ENCODE measurements around the gene AGXT2.

AGXT2 gene

DNA sequence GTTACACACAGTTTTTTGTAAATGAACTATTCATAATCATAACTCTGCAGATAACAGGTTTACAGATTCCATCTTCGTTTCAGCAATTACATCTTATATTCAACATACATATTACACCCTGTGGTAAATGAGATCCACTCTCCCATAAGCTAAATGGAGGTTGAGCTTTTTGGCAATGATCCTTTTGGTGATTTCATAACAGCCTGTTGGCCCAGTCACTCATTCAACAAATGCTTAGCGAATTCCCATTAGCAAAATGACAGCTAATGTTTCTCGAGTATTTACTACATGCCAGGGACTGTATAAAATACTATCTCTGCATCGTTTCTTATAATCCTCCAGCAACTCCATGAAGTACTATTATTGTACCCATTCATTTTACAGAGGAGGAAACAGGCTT lies 25.4 kb upstream of the AGXT2 start:
- in situ Hi-C loops (cut with HindIII; ENCODE audit: low pct_unique_long_range_greater_than_20kb, low sequenced_read_pairs): no loop called here
- TF ChIP-seq JUND (IDR thresholded peaks at IDR 0.05; ENCODE audit: low read depth): no peak
- DNase-seq (ENCODE audit: low read depth in 1 of 2, low spot score in 1 of 2): no peak

DNA sequence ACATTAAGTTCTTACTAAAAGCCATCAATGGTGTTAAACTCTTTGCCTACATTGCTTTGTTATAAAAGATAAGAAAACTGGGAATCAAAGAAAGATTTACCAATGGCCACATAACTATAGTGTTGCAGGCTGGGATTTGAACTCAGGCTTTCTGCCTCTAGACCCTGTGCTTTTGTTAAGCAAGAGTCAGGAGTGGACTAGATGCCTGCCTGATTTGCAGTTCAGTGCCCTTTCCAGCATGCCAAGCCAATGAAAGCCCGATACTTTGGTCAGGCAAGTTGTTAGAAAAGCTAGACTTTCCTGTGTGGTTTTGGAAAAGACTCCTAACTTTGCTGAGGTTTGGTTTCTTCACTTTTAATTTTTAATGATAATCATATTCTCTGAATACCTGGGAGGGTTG lies 21.4 kb upstream of the AGXT2 start:
- DNase-seq (ENCODE audit: low read depth in 1 of 2, low spot score in 1 of 2): no peak
- TF ChIP-seq JUND (IDR thresholded peaks at IDR 0.05; ENCODE audit: low read depth): no peak
- in situ Hi-C loops (cut with HindIII; ENCODE audit: low pct_unique_long_range_greater_than_20kb, low sequenced_read_pairs): no loop called here

DNA sequence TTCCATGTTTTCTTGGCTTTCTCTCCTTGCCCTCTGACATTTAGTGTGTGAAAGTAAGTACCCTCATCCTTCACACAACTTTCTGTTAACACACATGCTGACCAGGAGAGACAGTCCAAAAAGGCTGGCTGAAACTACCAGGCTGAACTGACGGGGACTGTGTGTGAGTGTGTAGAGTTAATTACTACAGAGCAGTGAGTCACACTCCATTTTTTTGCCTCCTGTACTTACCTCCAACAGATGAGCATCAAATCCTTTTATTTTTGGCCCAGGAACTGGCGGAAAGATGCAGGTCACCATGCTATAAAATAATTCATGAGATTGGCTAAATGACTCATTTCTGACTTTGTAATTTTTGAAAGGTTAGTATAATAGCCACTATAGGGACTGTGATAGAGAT lies 20.2 kb upstream of the AGXT2 start:
- TF ChIP-seq JUND (IDR thresholded peaks at IDR 0.05; ENCODE audit: low read depth): no peak
- in situ Hi-C loops (cut with HindIII; ENCODE audit: low pct_unique_long_range_greater_than_20kb, low sequenced_read_pairs): no loop called here
- no peak for DNase-seq (ENCODE audit: low read depth in 1 of 2, low spot score in 1 of 2)

DNA sequence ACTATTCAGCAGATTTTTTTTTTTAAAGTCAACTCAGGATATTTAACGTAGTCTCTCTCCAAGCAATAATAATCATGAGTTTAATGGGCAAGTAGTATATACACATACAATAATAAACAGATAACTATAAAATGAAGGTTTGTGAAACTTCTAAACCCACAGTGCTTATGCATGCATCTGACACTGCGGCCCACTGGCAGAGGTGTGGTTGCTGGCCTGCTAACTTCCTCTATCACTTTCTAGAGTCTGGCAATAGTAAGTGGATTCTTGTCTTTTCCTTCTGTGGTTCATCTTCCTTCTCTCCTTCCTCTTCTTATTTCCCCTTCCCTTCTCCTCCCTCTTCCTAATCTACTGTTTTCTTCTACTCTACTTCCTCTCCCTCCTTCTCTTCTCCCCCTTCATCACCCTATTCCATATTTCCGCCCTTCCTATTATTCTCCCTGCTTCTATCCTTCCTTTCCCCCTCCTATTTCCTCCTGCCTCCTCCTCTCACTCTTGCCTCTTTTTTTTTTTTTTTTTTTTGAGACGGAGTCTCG lies 18.6 kb upstream of the AGXT2 start:
- DNase-seq (ENCODE audit: low read depth in 1 of 2, low spot score in 1 of 2): no peak
- in situ Hi-C loops (cut with HindIII; ENCODE audit: low pct_unique_long_range_greater_than_20kb, low sequenced_read_pairs): no loop called here
- TF ChIP-seq JUND (IDR thresholded peaks at IDR 0.05; ENCODE audit: low read depth): no peak

DNA sequence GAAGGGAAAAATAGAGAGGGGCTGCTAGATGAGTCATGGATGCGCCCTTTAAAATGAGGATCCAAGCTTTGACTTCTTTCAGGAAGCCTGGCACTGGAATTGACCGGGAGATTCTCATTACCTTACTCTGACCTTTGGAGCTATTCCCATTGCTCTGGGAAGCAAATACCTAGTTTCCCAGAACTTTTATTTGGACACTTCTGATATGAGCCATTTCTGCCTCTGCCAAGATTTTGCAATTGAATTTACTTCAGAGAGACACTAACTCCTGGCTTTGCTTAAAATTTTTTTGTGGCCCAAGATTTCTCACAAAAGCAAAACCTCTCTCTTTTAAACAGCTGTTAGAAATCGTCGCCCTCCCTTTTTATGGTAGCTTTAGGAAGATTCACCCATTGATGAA lies 15.7 kb upstream of the AGXT2 start:
- TF ChIP-seq JUND (IDR thresholded peaks at IDR 0.05; ENCODE audit: low read depth): no peak
- in situ Hi-C loops (cut with HindIII; ENCODE audit: low pct_unique_long_range_greater_than_20kb, low sequenced_read_pairs): no loop called here
- DNase-seq (ENCODE audit: low read depth in 1 of 2, low spot score in 1 of 2): no peak

DNA sequence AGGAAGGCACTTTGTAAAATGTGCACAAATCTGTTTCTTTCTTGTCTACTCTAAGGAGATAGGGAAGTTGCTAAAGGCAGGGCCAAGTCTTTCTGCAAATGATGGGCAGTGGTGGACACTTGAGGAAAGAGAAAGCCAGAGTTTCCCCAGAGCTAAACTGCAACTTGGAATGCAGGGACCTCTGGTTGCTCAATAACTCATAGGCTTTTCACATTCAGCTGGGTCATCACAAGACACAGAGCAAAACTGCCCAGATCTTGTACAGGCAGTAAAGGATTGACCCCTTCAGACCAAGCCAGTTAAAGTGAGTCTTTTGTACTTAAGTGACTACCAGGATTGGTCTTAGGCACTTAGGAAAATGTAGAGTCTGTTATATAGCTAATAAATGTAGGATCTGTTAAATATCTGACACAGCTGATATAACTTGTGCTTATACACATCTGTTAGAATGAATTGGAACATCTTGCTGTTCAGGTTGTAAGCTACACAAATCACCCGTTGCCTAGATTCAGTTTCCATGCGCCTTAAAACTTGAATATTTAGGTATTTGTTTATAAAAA lies 13.5 kb upstream of the AGXT2 start:
- TF ChIP-seq JUND (IDR thresholded peaks at IDR 0.05; ENCODE audit: low read depth): no peak
- in situ Hi-C loops (cut with HindIII; ENCODE audit: low pct_unique_long_range_greater_than_20kb, low sequenced_read_pairs): no loop called here
- no peak for DNase-seq (ENCODE audit: low read depth in 1 of 2, low spot score in 1 of 2)

DNA sequence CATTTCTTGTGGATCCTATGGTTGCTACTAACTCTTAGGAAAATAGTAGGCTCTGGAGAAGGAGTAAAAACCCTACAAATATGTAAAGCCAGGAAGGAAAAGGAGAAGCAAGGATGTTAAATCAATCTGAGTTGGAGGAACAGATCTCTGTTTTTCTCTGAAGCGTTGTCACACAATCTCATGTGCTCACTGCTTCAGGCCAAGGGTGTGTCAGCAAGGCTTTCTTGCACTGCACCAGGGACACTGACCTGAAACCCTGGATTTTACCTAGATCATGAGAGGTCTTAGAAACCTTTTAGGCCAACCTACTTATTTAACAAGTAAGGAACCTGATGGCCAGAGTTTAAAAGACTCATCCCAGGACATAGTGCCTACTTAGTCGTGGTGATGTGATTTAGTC lies 12.5 kb upstream of the AGXT2 start:
- in situ Hi-C loops (cut with HindIII; ENCODE audit: low pct_unique_long_range_greater_than_20kb, low sequenced_read_pairs): no loop called here
- TF ChIP-seq JUND (IDR thresholded peaks at IDR 0.05; ENCODE audit: low read depth): no peak
- DNase-seq (ENCODE audit: low read depth in 1 of 2, low spot score in 1 of 2): no peak

DNA sequence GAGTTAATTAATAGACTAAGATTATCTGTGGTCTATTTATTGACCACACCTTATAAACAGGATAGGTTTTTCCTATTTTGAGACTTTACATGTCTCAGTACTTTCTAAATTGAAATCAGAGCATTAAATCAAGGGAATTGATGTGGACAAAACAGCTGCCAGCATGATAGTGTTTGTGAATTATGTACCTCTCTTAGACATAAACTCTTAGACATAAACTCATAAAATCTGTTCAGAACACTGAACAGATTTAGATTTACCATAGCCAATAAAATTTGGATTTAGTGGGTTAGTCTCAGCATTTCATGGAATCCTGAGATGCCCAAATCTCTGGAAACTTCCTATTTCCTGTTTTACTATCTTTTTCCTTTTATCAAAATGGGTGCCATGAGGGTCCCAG lies 11.5 kb upstream of the AGXT2 start:
- no peak for DNase-seq (ENCODE audit: low read depth in 1 of 2, low spot score in 1 of 2)
- in situ Hi-C loops (cut with HindIII; ENCODE audit: low pct_unique_long_range_greater_than_20kb, low sequenced_read_pairs): no loop called here
- TF ChIP-seq JUND (IDR thresholded peaks at IDR 0.05; ENCODE audit: low read depth): no peak

DNA sequence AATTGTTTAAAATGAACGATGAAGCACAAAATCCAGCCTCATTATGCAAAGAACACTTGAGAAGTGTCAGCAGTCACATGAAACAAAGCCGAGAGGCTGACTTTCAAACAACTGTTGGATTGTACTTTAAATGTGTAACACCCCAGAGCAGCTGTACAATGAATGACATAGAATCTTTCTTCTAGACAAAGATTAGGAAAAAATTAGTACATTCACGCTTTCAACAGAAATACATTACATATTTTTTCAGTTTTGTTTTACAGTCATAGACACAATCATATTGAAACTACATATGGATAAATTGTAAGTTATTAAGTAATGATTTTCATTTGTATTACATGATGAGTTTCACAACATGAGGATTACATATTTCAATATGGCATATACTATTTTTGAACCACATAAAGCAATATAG lies 10.6 kb upstream of the AGXT2 start:
- DNase-seq (ENCODE audit: low read depth in 1 of 2, low spot score in 1 of 2): no peak
- 0 out of 2 replicates have a peak, but pooled peaks have one; percentile 3 for TF ChIP-seq JUND (IDR thresholded peaks at IDR 0.05; ENCODE audit: low read depth)
- in situ Hi-C loops (cut with HindIII; ENCODE audit: low pct_unique_long_range_greater_than_20kb, low sequenced_read_pairs): no loop called here

DNA sequence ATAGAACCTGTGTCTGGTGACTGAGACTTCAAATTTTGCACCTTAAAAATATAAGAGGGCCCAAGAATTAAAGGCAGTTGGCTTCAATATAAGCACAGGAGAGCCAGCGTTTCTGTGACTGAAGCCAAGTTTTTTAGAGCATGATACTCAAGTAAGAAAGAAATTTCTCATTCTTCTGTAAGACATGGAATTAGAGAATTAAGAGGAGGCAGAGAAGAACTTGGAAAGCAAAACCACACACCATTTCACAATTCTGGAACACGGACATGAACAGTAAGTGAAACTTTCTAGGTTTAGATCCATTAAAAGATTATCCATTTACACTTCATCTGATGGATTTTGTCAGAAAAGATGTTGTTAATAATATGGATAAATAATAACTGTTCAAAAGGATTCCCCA lies 8.9 kb upstream of the AGXT2 start:
- in situ Hi-C loops (cut with HindIII; ENCODE audit: low pct_unique_long_range_greater_than_20kb, low sequenced_read_pairs): no loop called here
- DNase-seq (ENCODE audit: low read depth in 1 of 2, low spot score in 1 of 2): no peak
- no peak for TF ChIP-seq JUND (IDR thresholded peaks at IDR 0.05; ENCODE audit: low read depth)

DNA sequence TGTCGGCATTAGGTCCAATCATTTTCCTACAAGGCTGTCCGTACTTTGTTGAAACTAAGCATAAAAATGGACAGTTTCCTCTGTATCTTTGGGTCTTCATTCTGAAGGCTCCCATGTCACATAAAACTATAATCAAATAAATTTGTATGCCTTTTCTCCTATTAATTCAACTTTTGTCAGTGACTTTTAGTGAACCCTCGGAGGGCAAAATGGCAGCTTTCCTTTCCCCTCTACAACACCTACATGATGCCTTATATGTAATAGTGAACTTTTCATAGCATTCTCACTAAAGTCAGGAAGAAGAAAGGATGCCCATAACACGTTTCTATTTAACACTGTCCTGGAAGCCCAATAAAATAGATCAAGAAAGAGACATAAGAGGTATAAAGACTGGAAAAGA lies 5.1 kb upstream of the AGXT2 start:
- no peak for DNase-seq (ENCODE audit: low read depth in 1 of 2, low spot score in 1 of 2)
- no peak for TF ChIP-seq JUND (IDR thresholded peaks at IDR 0.05; ENCODE audit: low read depth)
- in situ Hi-C loops (cut with HindIII; ENCODE audit: low pct_unique_long_range_greater_than_20kb, low sequenced_read_pairs): no loop called here

DNA sequence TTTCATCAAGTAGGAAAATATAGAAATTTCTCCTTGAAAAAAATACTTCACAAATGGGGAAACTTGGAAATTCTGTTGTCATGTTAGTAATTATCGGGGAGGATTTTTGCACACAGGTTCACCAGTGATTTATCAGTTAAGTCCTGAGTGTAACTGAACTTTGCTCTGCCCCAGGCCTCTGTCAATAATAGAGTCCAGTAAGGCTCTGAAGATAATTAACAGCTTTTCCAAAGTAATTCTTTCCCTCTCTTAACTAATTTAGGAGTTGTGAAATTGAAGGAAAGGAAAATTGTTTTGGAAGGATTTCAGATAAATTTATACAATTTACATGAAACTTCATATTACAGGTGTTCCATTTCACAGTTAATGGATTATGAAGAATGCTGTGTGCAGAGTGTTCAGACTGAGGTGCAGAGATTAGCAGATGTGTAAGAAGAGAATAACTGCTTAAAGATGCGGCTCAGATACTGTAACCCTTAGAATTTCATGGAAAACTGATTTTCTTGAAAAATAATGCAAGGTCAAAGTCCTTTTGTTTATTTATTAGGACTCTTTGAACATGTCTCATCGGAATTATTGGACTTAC lies 2.9 kb upstream of the AGXT2 start:
- TF ChIP-seq JUND (IDR thresholded peaks at IDR 0.05; ENCODE audit: low read depth): no peak
- no peak for DNase-seq (ENCODE audit: low read depth in 1 of 2, low spot score in 1 of 2)
- in situ Hi-C loops (cut with HindIII; ENCODE audit: low pct_unique_long_range_greater_than_20kb, low sequenced_read_pairs): no loop called here

DNA sequence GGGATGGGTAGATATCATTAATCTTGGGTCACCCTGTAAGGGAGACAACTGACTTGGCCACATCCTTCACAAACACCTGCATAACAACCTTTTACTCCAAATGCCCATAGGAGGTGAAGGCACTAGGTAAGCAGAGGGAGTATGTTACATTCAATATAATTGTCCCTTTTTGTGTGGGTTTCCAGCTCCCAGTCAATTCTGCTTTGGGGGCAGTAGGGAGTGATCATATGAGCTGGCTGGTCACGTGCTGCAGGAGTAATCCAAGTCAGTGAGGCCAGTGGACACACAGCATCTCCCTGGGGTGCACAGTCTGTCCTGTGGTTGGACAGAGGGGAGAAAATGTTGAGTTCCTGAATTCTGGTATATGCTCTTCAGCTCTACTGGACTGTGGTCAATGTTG lies 1.2 kb upstream of the AGXT2 start:
- peak in 1 of 2 experiments; percentile 59 for DNase-seq (ENCODE audit: low read depth in 1 of 2, low spot score in 1 of 2)
- TF ChIP-seq JUND (IDR thresholded peaks at IDR 0.05; ENCODE audit: low read depth): 0 out of 2 replicates have a peak, but pooled peaks have one; percentile 0
- in situ Hi-C loops (cut with HindIII; ENCODE audit: low pct_unique_long_range_greater_than_20kb, low sequenced_read_pairs): no loop called here

DNA sequence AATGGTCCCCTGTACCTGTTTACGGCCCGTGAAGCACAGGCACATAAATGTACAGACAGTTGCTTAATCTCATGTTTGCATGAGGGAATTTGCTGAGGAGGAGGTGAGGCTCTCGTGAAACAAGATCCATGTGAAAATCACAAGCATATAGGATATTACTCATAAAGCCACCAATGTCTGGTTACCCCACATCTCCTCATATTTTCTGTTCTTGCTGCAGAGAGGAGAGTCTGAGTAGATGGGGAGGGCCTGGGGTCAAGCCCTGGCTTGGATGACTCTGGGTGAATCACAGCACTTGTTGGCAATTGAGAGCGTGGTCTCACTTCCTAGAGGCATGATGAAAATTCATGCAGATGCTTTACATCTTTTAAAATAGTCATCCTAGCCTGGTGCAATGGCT lies 975 bp downstream of the AGXT2 start:
- in situ Hi-C loops (cut with HindIII; ENCODE audit: low pct_unique_long_range_greater_than_20kb, low sequenced_read_pairs): no loop called here
- no peak for TF ChIP-seq JUND (IDR thresholded peaks at IDR 0.05; ENCODE audit: low read depth)
- DNase-seq (ENCODE audit: low read depth in 1 of 2, low spot score in 1 of 2): no peak

All from T47D (cell line).